Mucosa of descending colon (tissue), 3 donors: ENCODE data around the gene ABHD6. TPM values are rescaled to one million over a fixed set of nuclear protein-coding genes. Genes with fewer than 3 reads are reported as not detected.

Source experiments
- ATAC-seq: fragments of 200-7000 bp; cut with Tn5 transposase; one replicate; pipeline ENCODE4 v1.9.1; 2020; ENCODE audit warnings: mild to moderate bottlenecking, moderate library complexity
- DNase-seq, 3 donors: peaks; one replicate each; pipeline ENCODE4 v3.0.0-alpha.2; 2020
- H3K36me3 ChIP-seq: fragments of 200-600 bp; one replicate; pipeline ENCODE4 v1.8.0; 2021; ENCODE audit warnings: low read depth, mild to moderate bottlenecking
- H3K4me1 ChIP-seq: fragments of 200-600 bp; one replicate; pipeline ENCODE4 v1.8.0; 2021; ENCODE audit warnings: low read depth, mild to moderate bottlenecking
- H3K4me3 ChIP-seq: fragments of 200-600 bp; one replicate; pipeline ENCODE4 v1.8.0; 2021; ENCODE audit warnings: mild to moderate bottlenecking
- H3K9me3 ChIP-seq: fragments of 200-600 bp; one replicate; pipeline ENCODE4 v1.8.0; 2021; ENCODE audit warnings: mild to moderate bottlenecking
- intact Hi-C, 2 donors: fragments of 100-400 bp; cut with DNase I in 1 of 2; cut with micrococcal nuclease in 1 of 2; formaldehyde crosslinking; loops; one replicate each; pipeline versions ENCODE4 v1.11.0 to v1.11.1; 2022; cut with DNase I, micrococcal nuclease
- total RNA-seq, 3 donors: library from RNA; stranded (reverse); fragmentation: NEBNext Ultra II Directional in 2 of 3; extraction: Animal tissue kit (Norgen Biotek cat#: 25700) in 2 of 3; gene quantifications; one replicate each; pipeline versions ENCODE4 v1.2.1 to v1.2.4, GENCODE V29; 2021 to 2023
- TF ChIP-seq, protein P1 (sequence below): fragments of 200-600 bp; IDR thresholded peaks from one replicate; pipeline ENCODE4 v1.8.0; 2022; ENCODE audit warnings: antibody characterized with exemption, mild to moderate bottlenecking
- donor health status: DM: no; HTN: no; CAD: no; lungs with moderate emphysema.
- donor health status: DM: no; HTN: no; CAD: no.
- donor health status: DM: no; HTN: yes; CAD: no.

The ABHD6 gene
- total RNA-seq, 3 donors from 2014 or later, result 25.7 to 38.4 (median 26.7) TPM

- H3K9me3 ChIP-seq, result no peaks in the 10 kb centered on the region
- no peak overlapping the region for H3K4me3 ChIP-seq
- DNase-seq (no peak), ATAC-seq (no peak)
- H3K4me1 ChIP-seq, result peaks cover 7% of the 10 kb centered on the region
- H3K36me3 ChIP-seq, result no peaks in the 10 kb centered on the region
- intact Hi-C loops, result no loop called here
- TF ChIP-seq, protein P1, sequence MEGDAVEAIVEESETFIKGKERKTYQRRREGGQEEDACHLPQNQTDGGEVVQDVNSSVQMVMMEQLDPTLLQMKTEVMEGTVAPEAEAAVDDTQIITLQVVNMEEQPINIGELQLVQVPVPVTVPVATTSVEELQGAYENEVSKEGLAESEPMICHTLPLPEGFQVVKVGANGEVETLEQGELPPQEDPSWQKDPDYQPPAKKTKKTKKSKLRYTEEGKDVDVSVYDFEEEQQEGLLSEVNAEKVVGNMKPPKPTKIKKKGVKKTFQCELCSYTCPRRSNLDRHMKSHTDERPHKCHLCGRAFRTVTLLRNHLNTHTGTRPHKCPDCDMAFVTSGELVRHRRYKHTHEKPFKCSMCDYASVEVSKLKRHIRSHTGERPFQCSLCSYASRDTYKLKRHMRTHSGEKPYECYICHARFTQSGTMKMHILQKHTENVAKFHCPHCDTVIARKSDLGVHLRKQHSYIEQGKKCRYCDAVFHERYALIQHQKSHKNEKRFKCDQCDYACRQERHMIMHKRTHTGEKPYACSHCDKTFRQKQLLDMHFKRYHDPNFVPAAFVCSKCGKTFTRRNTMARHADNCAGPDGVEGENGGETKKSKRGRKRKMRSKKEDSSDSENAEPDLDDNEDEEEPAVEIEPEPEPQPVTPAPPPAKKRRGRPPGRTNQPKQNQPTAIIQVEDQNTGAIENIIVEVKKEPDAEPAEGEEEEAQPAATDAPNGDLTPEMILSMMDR, result no peak
Observed at GRCh38 chr3:58256511-58256910, 18.9 kb downstream of the ABHD6 start.

- TF ChIP-seq, protein P1, result no peak
- intact Hi-C loops, result no loop called here
- H3K36me3 ChIP-seq, result no peaks in the 10 kb centered on the region
- no peaks in the 10 kb centered on the region for H3K9me3 ChIP-seq
- no peak overlapping the region for H3K4me3 ChIP-seq
- DNase-seq (no peak), ATAC-seq (no peak)
- peaks cover 7% of the 10 kb centered on the region for H3K4me1 ChIP-seq
Observed at GRCh38 chr3:58258392-58259055, 20.9 kb downstream of the ABHD6 start.

DNA sequence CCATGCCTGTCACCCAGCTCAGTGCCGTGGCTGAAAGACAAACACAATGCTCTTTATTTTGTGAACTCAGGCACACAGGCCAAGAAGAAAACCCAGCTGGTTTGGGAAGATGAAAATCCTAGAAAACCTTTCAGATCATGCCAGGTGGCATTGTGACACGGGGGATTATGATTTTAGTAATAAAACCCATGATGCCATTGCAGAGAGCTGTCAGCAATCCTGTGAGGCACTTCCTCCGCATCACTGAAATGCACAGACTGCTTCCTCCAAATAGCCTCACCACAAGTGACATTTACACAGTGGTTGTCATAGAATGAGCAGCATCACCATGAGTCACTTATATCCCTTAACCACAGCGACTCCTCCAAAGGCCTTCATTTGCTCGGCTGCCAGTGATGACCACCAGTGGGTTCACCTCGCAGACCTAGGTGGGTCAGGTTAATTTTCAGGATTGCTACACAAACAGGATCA is 22.7 kb downstream of the ABHD6 start:
- Histone ChIP-seq H3K9me3 (no peaks in the 10 kb centered on the region), H3K4me1 (no peaks in the 10 kb centered on the region), H3K4me3 (no peak overlapping the region), H3K36me3 (no peaks in the 10 kb centered on the region)
- intact Hi-C loops, result no loop called here
- no peak for DNase-seq
- TF ChIP-seq, protein P1, result no peak
- peak; percentile 10 for ATAC-seq

GRCh38 chr3:58260733-58261132 is 23.1 kb downstream of the ABHD6 start:
- DNase-seq, result no peak

GRCh38 chr3:58261954-58262666 is 24.5 kb downstream of the ABHD6 start:
- H3K4me3 ChIP-seq, result no peak overlapping the region
- H3K36me3 ChIP-seq, result no peaks in the 10 kb centered on the region
- intact Hi-C loops, result no loop called here
- TF ChIP-seq, protein P1, result no peak
- DNase-seq (no peak), ATAC-seq (no peak)
- no peaks in the 10 kb centered on the region for H3K4me1 ChIP-seq
- H3K9me3 ChIP-seq, result no peaks in the 10 kb centered on the region

More at GRCh38 chr3:58260733-58261132, 23.1 kb downstream of the ABHD6 start:
- intact Hi-C loops, result no loop called here
- H3K36me3 ChIP-seq, result no peaks in the 10 kb centered on the region
- H3K9me3 ChIP-seq, result no peaks in the 10 kb centered on the region
- H3K4me1 ChIP-seq, result no peaks in the 10 kb centered on the region
- TF ChIP-seq, protein P1, result no peak
- ATAC-seq, result no peak
- no peak overlapping the region for H3K4me3 ChIP-seq
